Stomach (tissue), 4 donors: ENCODE results near the gene CHEK1.

Experiments
- EP300 ChIP-seq: sonication (generic); formaldehyde crosslinking; IDR thresholded peaks from one replicate; pipeline ENCODE4 v1.6.1; 2017; ENCODE audit warnings: antibody characterized with exemption
- POLR2AphosphoS5 ChIP-seq, 3 donors: sonication (generic); formaldehyde crosslinking; IDR thresholded peaks; one replicate each; pipeline ENCODE4 v1.6.1; 2016; ENCODE audit warnings: antibody characterized with exemption in 3 of 3

GRCh38 chr11:125586623-125587022, 38.3 kb upstream of the CHEK1 start:
- no peak for TF ChIP-seq POLR2AphosphoS5 (IDR thresholded peaks at IDR 0.05)
- TF ChIP-seq EP300: no peak
